Stimulated activated CD8-positive, alpha-beta memory T cell treated with anti-CD3 and anti-CD28 coated beads, Interleukin-4, amount 100 ng/mL, for 48 hours (primary cell): Measurements from ENCODE around the gene ACTL9.
A peak's percentile ranks its signal among the peaks of the same experiment; 100 is the strongest.

ENCODE experiments used
- DNase-seq: peaks from one replicate; pipeline ENCODE4 v3.0.0-alpha.2; 2020

Gene ACTL9

GRCh38 chr19:8684001-8684902, 14.3 kb downstream of the ACTL9 start:
- peak; percentile 21 for DNase-seq

- DNase-seq: peak; percentile 8
These were observed 15.7 kb downstream of the ACTL9 start for GRCh38 chr19:8682931-8683330.

- DNase-seq: no peak
These were observed 16.1 kb downstream of the ACTL9 start for GRCh38 chr19:8682472-8682871.

GRCh38 chr19:8681345-8682029, 17.1 kb downstream of the ACTL9 start:
- DNase-seq: no peak

- no peak for DNase-seq
These were observed 17.8 kb downstream of the ACTL9 start for GRCh38 chr19:8680676-8681344.

- no peak for DNase-seq
These were observed 20.3 kb downstream of the ACTL9 start for GRCh38 chr19:8678244-8678807.

- DNase-seq: no peak
These were observed 23.5 kb downstream of the ACTL9 start for GRCh38 chr19:8675066-8675465.

GRCh38 chr19:8673276-8673891, 25.2 kb downstream of the ACTL9 start:
- DNase-seq: no peak

GRCh38 chr19:8666814-8667405, 31.7 kb downstream of the ACTL9 start:
- DNase-seq: no peak

GRCh38 chr19:8665468-8666213, 33.0 kb downstream of the ACTL9 start:
- DNase-seq: peak; percentile 47

- DNase-seq: no peak
These were observed 33.9 kb downstream of the ACTL9 start for GRCh38 chr19:8664671-8665057.

- peak; percentile 66 for DNase-seq
These were observed 34.5 kb downstream of the ACTL9 start for GRCh38 chr19:8663920-8664670.

- DNase-seq: no peak
These were observed 36.3 kb downstream of the ACTL9 start for GRCh38 chr19:8662263-8662662.

- DNase-seq: no peak
These were observed 38.7 kb downstream of the ACTL9 start for GRCh38 chr19:8659905-8660304.

GRCh38 chr19:8657869-8658268, 40.7 kb downstream of the ACTL9 start:
- DNase-seq: no peak

GRCh38 chr19:8655340-8655709, 43.3 kb downstream of the ACTL9 start:
- peak; percentile 57 for DNase-seq

- DNase-seq: peak; percentile 82
These were observed 43.8 kb downstream of the ACTL9 start for GRCh38 chr19:8654591-8655339.

- DNase-seq: no peak
These were observed 50.4 kb downstream of the ACTL9 start for GRCh38 chr19:8648240-8648639.
